Progenitor cell of endocrine pancreas (in vitro differentiated cells): Measurements from ENCODE around the gene ITGA1. TPM values are rescaled to one million over a fixed set of nuclear protein-coding genes. Genes with fewer than 3 reads are reported as not detected.
"Not testable (repeated sequence)": the region's sequence is repeated elsewhere in the genome, so short reads cannot be mapped to it uniquely, and the experiment has no call there.

Experiments used
- DNase-seq: peaks from one replicate; pipeline ENCODE4 v3.0.0; 2021; ENCODE audit warnings: low spot score; ENCODE audit not compliant: unreplicated experiment
- H3K27ac Mint-ChIP-seq: 2 replicates; pipeline ENCODE4 v1.8.0; 2021; ENCODE audit warnings: mild to moderate bottlenecking, moderate library complexity, mixed read lengths
- H3K27me3 Mint-ChIP-seq: 2 replicates; pipeline ENCODE4 v1.8.0; 2021; ENCODE audit warnings: mixed read lengths
- H3K36me3 Mint-ChIP-seq: 2 replicates; pipeline ENCODE4 v1.8.0; 2022; ENCODE audit warnings: mixed read lengths; ENCODE audit not compliant: insufficient read depth
- H3K4me1 Mint-ChIP-seq: 2 replicates; pipeline ENCODE4 v1.8.0; 2021; ENCODE audit warnings: low read depth, mixed read lengths
- H3K4me3 Mint-ChIP-seq: 2 replicates; pipeline ENCODE4 v1.8.0; 2021; ENCODE audit warnings: low read depth, mild to moderate bottlenecking, moderate library complexity, mixed read lengths
- H3K9me3 Mint-ChIP-seq: 2 replicates; pipeline ENCODE4 v1.8.0; 2021; ENCODE audit warnings: low read depth, mixed read lengths
- CTCF ChIP-seq: fragments of 200-600 bp; sonication (generic); IDR thresholded peaks from one replicate; pipeline ENCODE4 v1.5.0; 2021; ENCODE audit warnings: antibody characterized with exemption, mild to moderate bottlenecking; ENCODE audit not compliant: unreplicated experiment
- total RNA-seq: library from RNA; stranded (reverse); gene quantifications from 2 replicates; pipeline ENCODE4 v1.2.1, GENCODE V29; 2021

The ITGA1 gene
- total RNA-seq, 1 donor from 2014 or later: 6.4 TPM

- Mint-ChIP-seq H3K9me3 (no peaks in the 10 kb centered on the region), H3K27me3 (no peaks in the 10 kb centered on the region), H3K4me1 (no peaks in the 10 kb centered on the region), H3K4me3 (no peak overlapping the region), H3K27ac (no peak overlapping the region), H3K36me3 (no peaks in the 10 kb centered on the region)
- no peak for TF ChIP-seq CTCF
- DNase-seq: no peak
Observed at GRCh38 chr5:52840277-52841050, 52.7 kb downstream of the ITGA1 start.

- Mint-ChIP-seq H3K27ac (no peak overlapping the region), H3K27me3 (no peaks in the 10 kb centered on the region), H3K9me3 (no peaks in the 10 kb centered on the region), H3K4me1 (no peaks in the 10 kb centered on the region), H3K4me3 (no peak overlapping the region), H3K36me3 (no peaks in the 10 kb centered on the region)
- no peak for TF ChIP-seq CTCF
- DNase-seq: no peak
Observed at GRCh38 chr5:52841114-52841513, 53.4 kb downstream of the ITGA1 start.

- H3K27me3 Mint-ChIP-seq: no peaks in the 10 kb centered on the region
- H3K4me3 Mint-ChIP-seq: no peak overlapping the region
- no peak for TF ChIP-seq CTCF
- H3K36me3 Mint-ChIP-seq: no peaks in the 10 kb centered on the region
- no peak overlapping the region for H3K27ac Mint-ChIP-seq
- DNase-seq: no peak
- H3K9me3 Mint-ChIP-seq: no peaks in the 10 kb centered on the region
- H3K4me1 Mint-ChIP-seq: no peaks in the 10 kb centered on the region
Observed at GRCh38 chr5:52842111-52842510, 54.4 kb downstream of the ITGA1 start.

- Mint-ChIP-seq H3K9me3 (no peaks in the 10 kb centered on the region), H3K4me1 (no peaks in the 10 kb centered on the region), H3K36me3 (no peaks in the 10 kb centered on the region), H3K4me3 (no peak overlapping the region), H3K27ac (no peak overlapping the region), H3K27me3 (no peaks in the 10 kb centered on the region)
- DNase-seq: no peak
- no peak for TF ChIP-seq CTCF
Observed at GRCh38 chr5:52844885-52845284, 57.2 kb downstream of the ITGA1 start.

GRCh38 chr5:52846182-52846842 is 58.6 kb downstream of the ITGA1 start:
- Mint-ChIP-seq H3K27me3 (no peaks in the 10 kb centered on the region), H3K27ac (no peak overlapping the region), H3K9me3 (no peaks in the 10 kb centered on the region), H3K4me3 (no peak overlapping the region), H3K36me3 (no peaks in the 10 kb centered on the region), H3K4me1 (no peaks in the 10 kb centered on the region)
- no peak for TF ChIP-seq CTCF
- DNase-seq: no peak

DNA sequence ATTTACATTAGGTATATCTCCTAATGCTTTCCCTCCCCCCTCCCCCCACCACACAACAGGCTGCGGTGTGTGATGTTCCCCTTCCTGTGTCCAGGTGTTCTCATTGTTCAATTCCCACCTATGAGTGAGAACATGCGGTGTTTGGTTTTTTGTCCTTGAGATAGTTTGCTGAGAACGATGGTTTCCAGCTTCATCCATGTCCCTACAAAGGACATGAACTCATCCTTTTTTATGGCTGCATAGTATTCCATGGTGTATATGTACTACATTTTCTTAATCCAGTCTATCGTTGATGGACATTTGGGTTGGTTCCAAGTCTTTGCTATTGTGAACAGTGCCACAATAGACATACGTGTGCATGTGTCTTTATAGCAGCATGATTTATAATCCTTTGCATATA is 61.0 kb downstream of the ITGA1 start:
- H3K36me3 Mint-ChIP-seq, H3K4me3 Mint-ChIP-seq, H3K9me3 Mint-ChIP-seq, H3K4me1 Mint-ChIP-seq, DNase-seq, H3K27ac Mint-ChIP-seq, H3K27me3 Mint-ChIP-seq: not testable (repeated sequence)
